ENCODE data around the gene RELL2.

The RELL2 gene

DNA sequence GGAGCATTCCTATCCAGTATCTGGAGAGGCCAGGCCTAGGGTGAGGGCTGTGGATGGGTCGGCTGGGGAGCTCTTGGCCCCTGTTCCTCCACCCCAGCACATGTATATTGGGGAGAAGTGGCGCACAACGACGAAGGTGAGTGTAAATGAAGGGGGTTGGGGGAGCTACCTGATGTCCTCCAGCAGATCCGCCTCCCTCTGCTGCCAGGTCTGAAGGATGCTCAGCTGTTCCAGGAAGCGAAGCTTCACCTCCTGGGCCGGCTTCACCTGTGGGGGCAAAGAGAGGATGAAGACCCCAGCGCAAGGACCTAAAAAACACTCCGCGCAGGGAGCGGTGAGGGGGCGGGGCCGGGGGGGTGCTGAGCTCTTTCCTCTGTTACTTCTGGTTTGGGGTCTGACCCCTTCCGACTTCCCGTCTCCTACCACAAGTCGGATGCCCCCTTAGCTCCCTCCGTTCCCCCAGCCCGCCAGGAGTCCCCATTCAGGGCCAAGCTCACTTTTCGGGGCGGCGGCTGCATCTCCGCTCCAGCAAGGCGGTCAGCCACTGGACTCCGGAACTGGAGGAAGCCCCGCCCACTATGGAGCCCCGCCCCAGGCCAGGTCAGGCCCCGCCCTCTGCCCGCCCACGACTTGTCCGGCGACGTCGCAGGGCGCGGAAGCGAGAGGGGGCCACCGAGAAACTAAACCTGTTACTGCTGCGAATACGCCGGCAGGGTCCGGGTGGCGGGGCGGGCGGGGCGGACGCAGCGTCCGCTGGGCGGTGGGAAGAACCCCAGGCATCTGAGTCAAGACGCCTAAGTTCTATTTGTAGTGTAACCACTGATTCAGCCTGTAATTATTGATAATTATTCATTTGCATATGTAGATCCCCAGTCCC lies 14.3 kb downstream of the RELL2 start, which contains the start of gene FCHSD1:
Gene FCHSD1 (minus strand): TSS at position 568 of the 877 bp plus-strand sequence. CDS start 50 bp downstream, at position 518.
- no peak for DNase-seq

DNA sequence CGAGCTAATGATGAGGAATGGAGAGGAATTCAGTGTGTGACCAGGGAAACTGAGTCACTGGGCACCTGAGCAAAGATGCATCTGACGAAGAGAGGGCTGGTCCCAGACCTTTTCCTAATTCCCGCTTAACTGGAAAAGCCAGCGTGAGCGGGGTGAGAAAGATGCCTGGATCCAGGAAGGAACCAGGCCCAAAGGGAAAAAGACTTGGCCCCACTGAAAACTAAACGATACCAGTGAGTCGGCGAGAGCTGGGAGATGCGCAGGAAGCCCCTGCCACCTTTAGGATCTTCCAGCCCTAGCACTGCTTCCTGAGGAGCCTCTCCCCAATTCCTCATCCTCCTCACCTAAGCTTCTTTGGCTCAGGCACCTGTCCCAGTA lies 14.9 kb downstream of the RELL2 start:
- DNase-seq, result no peak

DNA sequence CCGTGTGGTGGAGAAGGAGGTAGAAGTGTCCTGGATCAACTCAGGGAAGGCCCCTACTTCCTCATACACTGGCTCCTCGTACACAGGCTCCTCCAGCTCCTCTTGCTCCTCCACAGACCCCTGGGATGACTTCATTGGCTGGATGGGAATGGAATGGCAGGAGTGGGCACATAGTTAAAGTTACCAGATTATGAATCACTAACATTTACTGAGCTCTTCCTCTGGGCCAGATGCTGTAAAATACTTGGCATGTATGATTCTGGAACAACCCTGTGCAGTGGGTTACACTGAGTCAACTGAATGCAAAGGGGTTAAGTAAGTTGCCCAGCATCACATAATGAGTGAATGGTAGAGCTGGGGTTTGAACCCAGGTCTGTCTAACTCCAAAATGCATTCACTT lies 17.5 kb downstream of the RELL2 start:
- DNase-seq, result no peak

DNA sequence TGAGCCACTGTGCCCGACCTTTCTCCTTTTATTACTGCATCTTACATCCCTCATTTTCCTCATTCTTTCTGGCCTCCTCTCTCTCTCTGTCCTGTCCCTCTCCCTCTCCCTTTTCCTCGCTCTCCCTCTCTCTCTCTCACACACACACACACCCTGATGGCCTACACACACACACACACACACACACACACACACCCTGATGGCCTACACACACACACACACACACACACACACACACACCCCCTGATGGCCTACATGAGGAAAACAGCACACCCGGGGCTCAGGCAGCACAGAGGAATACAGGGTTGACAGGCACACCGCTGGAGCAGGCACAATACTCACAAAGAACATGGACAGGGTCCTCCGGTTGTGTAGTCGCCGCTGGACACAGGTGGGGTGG lies 18.2 kb downstream of the RELL2 start:
- no peak for DNase-seq

DNA sequence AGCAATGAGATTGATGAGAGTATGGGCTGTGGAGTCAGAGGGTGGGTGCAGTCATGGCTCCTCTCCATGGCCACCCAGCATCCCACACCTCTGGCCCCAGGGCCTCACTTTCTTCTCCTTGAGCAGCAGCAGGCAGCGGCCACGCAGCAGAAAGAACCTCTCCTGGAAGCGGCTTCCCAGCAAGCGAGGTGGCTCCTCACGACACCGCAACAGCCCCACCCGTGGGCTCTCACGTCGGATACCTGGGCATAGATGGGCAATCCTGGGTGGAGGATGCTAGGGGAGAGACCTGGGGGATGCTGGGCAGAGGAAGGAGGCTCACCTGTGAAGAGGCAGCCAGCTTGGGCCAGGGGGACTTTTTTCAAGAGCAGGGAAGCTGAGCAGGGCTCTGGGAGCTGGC lies 19.6 kb downstream of the RELL2 start:
- no peak for DNase-seq

DNA sequence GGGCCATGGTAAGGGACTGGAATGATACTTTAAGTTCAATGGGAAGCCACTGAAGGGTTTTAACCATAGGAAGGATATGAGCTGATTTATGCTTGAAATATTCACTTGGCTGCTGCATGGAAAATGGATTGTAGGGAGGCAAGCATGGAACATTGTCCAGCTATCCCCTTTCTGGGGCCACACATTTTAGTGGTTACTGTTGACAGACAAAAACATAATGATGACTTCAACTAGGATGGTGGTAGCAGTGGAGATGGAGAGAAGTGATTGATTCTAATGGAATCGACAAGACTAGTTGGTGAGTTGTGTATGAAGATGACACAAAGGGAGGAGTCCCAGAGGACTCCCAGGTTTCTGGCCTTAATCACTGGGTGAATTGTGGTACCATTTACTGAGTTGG lies 20.6 kb downstream of the RELL2 start:
- DNase-seq, result no peak

DNA sequence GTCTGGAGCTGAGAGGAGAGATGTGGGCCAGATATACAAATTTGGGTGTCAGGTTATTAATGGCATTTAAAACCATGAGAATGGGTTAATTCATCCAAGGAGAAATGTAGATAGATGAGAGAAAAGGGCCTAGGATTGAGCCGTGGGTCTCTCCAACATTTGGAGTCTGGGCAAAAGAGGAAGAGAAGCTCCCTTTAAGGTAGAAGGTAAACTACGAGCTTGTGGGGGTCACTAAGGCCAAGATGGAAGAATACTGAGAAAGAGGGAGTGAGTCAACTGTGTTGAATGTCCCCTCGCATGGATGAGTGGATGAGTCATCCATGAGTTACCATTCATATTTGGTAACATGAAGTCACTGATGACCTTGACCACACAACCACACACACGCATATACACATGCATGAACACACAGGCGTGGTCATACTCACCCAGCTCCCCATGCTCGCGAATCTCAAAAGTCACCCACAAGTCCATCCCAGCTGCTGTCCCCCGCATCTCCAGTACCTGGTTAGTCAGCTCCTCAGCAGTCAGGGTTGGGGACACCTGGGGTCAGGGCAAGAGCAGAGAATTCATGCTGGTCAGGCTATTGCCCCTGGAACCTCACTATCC lies 21.2 kb downstream of the RELL2 start:
- DNase-seq, result no peak

DNA sequence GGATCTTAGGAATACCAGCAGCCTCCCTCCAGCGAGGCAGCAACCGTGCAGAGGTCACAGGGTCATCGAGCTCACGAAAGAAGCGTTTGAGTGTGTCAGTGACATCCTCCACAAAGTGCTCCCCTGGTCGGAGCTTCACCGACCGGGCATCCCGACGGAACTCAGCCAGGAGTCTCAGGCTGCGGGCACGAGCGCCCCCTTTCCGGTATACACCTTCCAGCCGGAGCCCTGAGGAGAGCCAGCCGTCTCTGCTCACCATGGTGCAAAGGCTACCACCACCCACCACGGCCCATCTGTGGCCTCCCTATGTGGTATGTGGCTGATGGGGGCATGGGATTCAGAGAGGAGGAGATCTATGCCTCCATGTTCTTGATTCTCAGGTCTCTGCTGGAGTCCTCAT lies 25.2 kb downstream of the RELL2 start:
- no peak for DNase-seq

DNA sequence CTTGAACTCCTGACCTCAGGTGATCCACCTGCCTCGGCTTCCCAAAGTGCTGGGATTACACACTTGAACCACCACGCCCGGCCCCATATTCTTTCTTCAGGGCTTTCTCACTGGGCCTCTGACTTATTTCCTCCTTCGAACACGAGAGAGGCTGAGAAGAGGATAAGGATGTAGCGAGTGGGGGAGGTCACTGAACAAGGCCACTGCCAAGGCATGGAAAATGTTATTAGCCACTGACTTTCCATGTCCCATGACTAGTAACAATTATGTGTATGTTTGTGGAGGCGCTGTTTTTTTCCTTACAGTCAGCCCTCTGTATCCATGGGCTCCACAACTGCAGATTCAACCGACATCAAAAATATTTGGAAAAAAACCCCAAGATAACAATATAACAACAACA lies 26.7 kb downstream of the RELL2 start:
- no peak for DNase-seq

DNA sequence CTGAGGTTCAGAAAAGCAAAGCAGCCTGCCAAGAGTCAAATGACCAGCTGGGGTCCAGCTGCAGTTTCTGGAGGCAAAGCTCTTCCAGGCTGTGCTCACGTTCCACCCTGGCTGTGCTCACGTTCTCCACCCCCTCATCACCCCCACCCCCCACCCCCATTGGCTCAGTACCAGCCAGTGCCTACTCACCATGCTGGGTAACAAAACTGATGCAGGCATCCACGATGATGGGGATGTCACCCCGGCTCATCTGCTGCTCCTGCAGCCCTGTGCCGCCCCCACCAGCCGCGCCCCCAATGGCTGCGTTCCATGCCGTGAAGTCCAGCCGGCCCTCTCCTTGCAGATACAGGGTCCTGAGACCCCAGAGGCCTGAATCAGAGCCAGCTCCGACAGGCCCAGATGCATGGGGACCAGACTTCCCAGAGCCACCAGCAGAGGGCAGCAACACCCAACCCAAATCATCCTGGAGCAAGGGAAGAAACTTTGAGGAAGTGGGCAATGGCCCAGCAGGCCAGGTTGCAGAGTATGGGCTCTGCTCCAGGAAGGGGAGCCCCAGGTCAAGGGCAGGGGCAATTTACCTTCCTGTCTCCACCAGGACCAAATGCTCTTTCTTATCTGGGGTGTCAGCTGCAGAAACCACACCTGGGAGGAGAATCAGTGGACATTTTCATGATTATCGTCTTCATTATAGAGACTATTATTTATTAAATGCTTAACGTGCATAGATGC lies 28.1 kb downstream of the RELL2 start:
- peak; percentile 3 for DNase-seq

DNA sequence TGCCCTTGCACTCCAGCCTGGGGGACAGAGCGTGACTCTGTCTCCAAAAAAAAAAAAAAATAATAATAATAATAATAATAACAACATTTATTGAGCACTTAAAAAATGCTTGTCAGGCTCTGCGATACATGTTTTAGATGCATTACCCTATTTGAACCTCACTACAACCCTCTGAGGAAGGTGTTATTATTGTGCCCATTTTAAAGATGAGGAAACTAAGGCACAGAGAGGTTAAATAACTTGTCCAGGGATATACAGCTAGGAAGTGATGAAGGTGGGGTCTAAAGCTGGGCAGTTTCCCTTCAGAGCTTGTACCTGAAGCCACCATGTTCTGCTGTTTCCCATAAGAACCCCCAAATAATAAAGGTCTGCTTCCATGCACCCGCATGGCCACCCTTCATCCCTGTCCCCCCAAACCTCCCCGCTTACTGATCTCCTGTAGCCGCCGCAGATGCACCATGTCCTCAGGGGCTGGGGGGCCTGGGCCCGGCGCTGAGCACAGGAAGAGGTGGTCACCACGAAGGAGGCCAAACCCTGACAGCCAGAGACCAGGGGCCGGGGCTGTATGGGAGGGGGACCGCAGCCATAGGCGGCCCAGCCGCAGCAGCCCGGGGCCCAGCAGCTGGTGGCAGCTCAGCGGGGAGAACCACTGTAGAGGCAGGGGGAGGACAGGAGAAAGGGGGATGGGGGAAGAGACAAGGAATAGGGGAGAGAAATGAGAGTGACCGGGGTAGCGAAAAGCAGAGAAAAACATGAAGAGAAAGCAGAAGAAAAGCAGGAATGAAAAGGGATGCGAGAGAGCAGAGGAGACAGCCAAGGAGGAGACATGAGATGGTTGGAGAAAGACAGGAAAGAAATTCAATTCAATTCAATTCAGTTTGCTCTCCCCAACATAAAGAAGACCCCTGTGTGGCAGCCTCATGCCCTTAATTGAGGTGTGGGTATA lies 29.5 kb downstream of the RELL2 start:
- no peak for DNase-seq

DNA sequence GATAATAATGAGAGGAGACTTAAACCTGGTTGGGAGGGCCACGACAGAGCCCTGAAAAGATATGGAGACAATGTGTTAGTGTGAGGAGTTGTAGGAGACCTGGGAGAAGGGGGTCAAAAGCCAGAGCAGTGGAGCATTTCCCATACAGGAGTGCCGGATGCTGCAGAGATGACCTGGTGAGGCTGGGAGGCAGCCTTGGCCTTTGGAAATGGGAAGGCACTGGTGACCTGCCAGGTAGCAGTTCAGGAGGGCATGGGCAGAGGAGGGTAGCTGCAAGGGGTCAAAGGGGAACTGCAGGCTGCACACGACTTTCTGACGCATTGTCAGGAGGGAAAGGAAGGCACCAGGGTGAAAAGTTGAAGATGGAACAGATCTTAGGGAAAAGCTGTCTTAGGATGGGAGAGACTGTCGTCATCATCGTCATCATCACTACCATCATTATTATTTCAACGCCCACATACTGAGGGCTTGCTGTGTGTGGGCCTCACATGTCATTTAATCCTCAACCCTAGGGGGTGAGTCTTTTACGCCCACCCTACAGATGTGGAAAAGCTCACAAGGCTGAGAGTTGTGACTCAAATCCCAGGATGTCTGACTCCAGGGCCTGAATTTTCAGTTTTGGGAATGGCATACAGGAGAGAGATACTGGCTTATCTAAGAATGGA lies 31.9 kb downstream of the RELL2 start:
- no peak for DNase-seq

DNA sequence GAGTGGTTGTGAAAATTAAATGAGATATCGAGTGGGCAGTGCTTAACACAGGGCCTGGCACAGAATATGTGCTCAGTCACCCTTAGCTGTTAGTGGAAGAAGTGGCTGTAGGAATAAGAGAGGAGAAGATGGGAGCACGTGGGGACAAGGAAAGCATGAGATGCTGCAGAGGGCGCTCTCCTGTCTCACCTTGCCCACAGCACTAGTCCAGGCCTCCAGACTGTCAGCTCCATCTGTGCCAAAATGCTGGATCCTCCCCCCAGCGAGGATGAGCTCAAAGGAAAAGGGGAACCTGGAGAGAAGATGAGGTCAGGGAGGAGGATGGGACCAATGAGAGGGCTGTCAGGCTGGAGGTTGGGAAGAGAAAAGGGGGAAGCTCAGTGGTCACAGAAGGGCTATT lies 32.7 kb downstream of the RELL2 start:
- no peak for DNase-seq

DNA sequence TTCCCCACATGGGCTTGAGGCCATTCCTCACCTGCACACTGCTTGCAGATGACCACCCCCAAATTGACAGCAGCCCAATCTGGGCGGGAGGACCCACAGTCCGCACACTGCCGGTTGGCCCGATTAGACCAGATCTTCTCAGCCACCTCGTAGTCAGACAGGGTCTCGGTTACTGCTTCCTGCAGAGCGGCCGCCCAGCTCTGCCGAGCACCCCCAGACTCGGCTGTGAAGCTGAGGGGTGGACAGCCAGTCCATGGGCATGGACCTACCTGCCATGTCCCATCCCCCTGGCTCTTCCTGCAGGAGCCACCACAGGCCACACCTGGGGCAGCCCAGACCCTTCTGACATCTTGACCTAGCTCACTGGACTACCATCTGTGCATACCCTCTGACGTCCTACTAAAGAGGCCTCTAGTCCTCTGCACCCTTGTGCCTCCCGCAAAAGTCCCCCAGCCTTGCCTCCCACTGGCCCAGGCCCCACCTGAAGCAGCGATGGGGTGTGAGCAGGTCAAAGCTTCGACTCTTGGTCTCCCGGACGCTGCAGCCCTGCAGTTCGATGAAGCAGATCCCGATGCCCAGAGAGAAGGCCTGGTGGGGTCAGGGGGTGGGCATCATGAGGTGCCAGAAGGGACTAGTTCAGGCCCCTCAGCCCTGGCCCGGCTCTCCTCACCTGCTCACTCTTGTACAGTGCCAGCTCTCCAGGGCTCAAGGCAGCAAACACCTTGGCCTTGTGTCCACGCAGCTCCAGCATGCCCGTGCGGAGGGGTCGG lies 35.5 kb downstream of the RELL2 start:
- DNase-seq, result no peak

DNA sequence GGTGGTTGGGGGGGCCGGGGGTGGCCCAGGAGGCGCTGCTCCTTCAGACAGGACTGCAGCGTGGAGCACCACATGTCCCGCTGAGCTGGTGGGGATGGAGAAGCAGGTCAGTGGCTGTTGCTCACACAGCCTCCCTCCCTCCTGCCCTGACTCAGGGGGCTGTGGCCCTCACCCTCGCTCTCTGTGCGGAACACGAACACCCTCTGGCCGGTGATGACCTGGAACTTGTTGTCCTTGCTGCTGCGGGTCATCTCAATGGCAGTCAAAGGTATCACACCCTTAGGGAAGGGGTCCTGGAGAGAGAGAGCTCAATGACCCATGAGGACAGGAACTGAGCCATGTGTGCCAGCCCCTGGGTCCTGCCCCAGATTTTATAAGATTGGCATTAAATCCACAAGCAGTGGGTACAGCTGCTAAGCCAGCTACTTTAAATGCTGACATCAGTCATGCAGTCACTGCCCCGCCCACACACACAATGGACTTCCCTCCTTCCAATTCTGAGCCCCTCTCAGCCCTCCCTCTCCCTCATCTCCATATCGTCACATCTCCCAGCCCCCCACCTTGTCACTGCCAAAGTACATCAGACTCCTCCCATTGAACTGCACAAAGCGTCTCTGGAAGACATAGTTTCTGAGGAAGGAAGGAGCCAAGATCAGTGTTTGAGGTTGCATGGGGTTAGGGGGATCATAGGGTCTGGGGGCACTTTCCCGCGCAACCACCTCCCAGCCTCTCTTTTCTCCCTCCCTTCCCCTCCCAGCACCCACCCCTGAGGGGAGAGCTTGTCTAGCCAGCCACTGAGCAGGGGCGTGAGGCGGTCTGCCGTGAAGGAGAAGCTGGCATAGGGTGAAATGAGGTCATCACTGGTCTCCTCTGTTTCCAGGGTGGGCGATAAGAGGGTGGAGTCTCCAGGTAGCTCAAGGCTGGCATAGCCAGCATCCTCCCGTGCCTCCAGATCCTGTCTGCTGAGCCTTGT lies 36.3 kb downstream of the RELL2 start:
- DNase-seq, result no peak

DNA sequence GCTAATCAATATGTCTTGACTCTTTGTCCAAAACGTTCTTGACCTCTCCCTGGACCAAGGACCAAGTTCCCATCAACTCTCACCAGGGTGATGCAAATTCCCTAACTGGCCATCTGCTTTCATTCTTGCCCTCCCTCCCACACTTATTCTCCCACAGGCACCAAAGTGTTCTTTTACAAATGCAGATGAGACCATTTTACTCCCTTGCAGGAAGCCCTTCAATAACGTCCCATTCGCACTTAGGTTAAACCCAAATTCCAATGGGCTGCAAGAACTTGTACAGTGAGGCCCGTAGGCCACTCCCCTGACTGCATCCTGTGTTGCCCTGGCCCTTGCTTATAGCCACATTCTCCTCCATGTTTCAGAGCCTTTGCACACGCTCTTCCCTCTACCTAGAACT lies 38.0 kb downstream of the RELL2 start:
- DNase-seq, result no peak

DNA sequence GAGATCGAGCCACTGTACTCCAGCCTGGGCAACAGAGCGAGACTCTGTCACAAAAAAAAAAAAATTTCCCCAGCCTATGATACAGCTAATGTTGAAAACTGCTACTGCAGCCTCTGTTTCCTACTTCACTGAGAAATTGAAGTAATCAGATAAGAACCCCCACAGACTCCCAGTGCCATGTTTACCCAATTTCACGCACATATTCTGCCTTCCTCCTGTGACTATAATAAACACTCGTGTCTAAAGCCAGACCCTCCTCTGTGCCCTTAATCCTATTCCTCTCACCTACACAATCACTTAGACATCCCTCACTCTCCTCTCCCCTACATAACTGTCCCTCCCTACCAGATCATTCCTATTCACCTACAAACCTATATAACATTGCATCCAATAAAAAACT lies 38.9 kb downstream of the RELL2 start:
- DNase-seq, result no peak

DNA sequence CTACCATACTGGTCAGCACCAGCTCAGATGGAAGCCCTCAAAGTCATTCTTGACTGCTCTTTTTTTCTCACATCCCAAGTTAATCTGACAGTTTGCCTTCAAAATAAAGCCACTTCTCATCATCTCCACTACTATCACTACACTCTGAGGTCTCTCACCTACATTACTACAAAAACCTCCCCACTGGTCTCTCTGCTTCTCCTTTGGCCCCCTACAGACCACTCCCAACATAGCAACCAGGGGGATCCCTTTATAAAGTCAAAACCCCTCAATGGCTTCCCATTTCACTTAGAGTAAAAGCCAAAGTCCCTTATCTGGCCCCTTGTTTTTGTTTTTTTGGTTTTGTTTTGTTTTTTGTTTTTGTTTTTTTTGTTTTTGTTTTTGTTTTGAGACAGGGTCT lies 40.6 kb downstream of the RELL2 start:
- no peak for DNase-seq

DNA sequence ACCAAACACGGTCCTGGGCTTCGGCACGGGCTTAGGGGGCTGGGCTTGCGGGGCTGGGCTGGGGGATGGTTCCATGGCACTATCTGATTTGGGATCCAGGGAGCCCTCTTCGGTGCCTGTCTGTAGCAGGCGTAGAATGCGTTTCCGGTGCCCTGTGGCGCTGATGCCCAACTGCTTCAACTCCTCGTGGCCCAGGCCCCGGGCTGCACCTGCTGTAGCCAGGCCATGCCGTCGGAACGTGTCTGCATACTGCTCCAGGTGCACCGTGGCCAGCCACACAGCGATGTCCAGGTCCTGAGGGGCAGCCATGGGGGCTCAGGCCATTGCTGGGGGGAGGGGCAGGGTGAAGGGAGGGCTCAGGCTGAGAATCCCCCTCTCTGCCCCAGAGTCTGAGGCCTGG lies 43.4 kb downstream of the RELL2 start:
- DNase-seq, result no peak

DNA sequence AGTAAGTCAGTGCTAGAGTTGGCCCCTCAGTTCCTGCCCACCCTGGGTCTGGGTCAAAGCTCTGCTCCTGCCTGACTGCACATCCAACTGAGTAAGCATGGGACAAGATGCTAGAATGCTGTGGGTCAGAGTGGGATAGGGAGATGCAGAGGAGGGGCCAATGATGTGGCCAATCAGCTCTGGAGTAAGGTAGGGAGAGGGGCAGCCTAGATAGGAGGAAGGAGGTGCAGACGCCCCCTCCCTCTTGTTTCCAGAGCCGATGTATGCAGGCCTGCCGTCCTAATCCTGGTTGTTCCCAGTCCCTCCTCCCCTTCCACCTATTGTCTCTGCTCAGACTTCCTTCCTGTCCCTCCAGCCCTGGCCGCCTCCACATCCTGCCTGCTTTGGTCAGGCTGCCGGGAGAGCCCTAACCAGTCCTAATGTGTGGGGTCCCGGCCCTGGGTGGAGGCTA lies 44.0 kb downstream of the RELL2 start:
- DNase-seq, result no peak

Measured in NCI-H2171 treated with DMSO at 0.1 percent for 48 hours (cell line).